Skin epidermis (tissue), 12 donors: Measurements from ENCODE around the gene PCDHGB6.
A peak's percentile ranks its signal among the peaks of the same experiment; 100 is the strongest.
"Not testable (repeated sequence)": the region's sequence is repeated elsewhere in the genome, so short reads cannot be mapped to it uniquely, and the experiment has no call there.

Source experiments
- H3K27ac ChIP-seq, 21 experiments: fragments of 200-600 bp; sonication (generic) in 11 of 21; one replicate each; pipeline ENCODE4 v1.5.0; 2020; ENCODE audit warnings: mild to moderate bottlenecking in 3 of 21, inconsistent platforms in 2 of 21, moderate library complexity in 2 of 21
- H3K4me3 ChIP-seq, 7 experiments: fragments of 200-600 bp; sonication (generic) in 2 of 7; one replicate each; pipeline ENCODE4 v1.5.0; 2020; ENCODE audit warnings: inconsistent platforms in 2 of 7, mild to moderate bottlenecking in 2 of 7, moderate library complexity in 1 of 7

Gene PCDHGB6

GRCh38 chr5:141407790-141408505 is at the start of gene PCDHGB6:
PCDHGB6 (plus strand) TSS chr5:141408021; CDS start chr5:141408203, 182 bp downstream.
- H3K4me3 ChIP-seq = peak within 1 kb of the TSS in 4 of 7 experiments; percentile 11 to 21 (median 12)
- not testable (repeated sequence) for H3K27ac ChIP-seq

GRCh38 chr5:141359790-141360426 is 47.9 kb upstream of the PCDHGB6 start, which contains the start of gene PCDHGB2:
PCDHGB2 (plus strand) TSS chr5:141359994; CDS start chr5:141360136, 142 bp downstream.
- Histone ChIP-seq H3K4me3 (peak within 1 kb of the TSS in 4 of 7 experiments; percentile 9 to 24 (median 16)), H3K27ac (no peak within 1 kb of the TSS)

GRCh38 chr5:141360685-141361084 is 47.1 kb upstream of the PCDHGB6 start:
- no peak overlapping the region for H3K4me3 ChIP-seq
- H3K27ac ChIP-seq = no peak overlapping the region

- Histone ChIP-seq H3K4me3 (no peak overlapping the region), H3K27ac (no peak overlapping the region)
Observed at GRCh38 chr5:141362719-141363118, 45.1 kb upstream of the PCDHGB6 start.

GRCh38 chr5:141363952-141364660 is 43.7 kb upstream of the PCDHGB6 start, which contains the start of gene PCDHGA5:
PCDHGA5 (plus strand) TSS chr5:141364162; CDS start chr5:141364331, 169 bp downstream.
- Histone ChIP-seq H3K4me3 (no peak within 1 kb of the TSS), H3K27ac (no peak within 1 kb of the TSS)

- H3K4me3 ChIP-seq = no peak overlapping the region
- H3K27ac ChIP-seq = no peak overlapping the region
Observed at GRCh38 chr5:141366016-141366896, 41.6 kb upstream of the PCDHGB6 start.

GRCh38 chr5:141369994-141370848 is 37.6 kb upstream of the PCDHGB6 start, which contains the start of gene PCDHGB3:
PCDHGB3 (plus strand) TSS chr5:141370242; CDS start chr5:141370395, 153 bp downstream.
- Histone ChIP-seq H3K4me3 (peak within 1 kb of the TSS in 1 of 7 experiments; percentile 5), H3K27ac (no peak within 1 kb of the TSS)

GRCh38 chr5:141371572-141372475 is 36.0 kb upstream of the PCDHGB6 start:
- Histone ChIP-seq H3K4me3 (no peak overlapping the region), H3K27ac (no peak overlapping the region)

- no peak within 1 kb of the TSS for H3K27ac ChIP-seq
- H3K4me3 ChIP-seq = peak within 1 kb of the TSS in 4 of 7 experiments; percentile 2 to 23 (median 10)
Observed at GRCh38 chr5:141373673-141374317, 34.0 kb upstream of the PCDHGB6 start, which contains the start of gene PCDHGA6. PCDHGA6 (plus strand) TSS chr5:141373891; CDS start chr5:141374084, 193 bp downstream.

GRCh38 chr5:141374627-141375026 is 33.2 kb upstream of the PCDHGB6 start:
- Histone ChIP-seq H3K27ac (no peak overlapping the region), H3K4me3 (no peak overlapping the region)

- not testable (repeated sequence) for H3K4me3 ChIP-seq, H3K27ac ChIP-seq
Observed at GRCh38 chr5:141375444-141376155, 32.2 kb upstream of the PCDHGB6 start.

GRCh38 chr5:141382469-141383294 is 25.1 kb upstream of the PCDHGB6 start, which contains the start of gene PCDHGA7:
PCDHGA7 (plus strand) TSS chr5:141382742; CDS start chr5:141382900, 158 bp downstream.
- no peak within 1 kb of the TSS for H3K27ac ChIP-seq
- peak within 1 kb of the TSS in 4 of 7 experiments; percentile 10 to 30 (median 14) for H3K4me3 ChIP-seq

- Histone ChIP-seq H3K27ac (no peak overlapping the region), H3K4me3 (peak overlapping the region in 2 of 7 experiments; percentile 10 to 30)
Observed at GRCh38 chr5:141383345-141383744, 24.5 kb upstream of the PCDHGB6 start.

GRCh38 chr5:141384471-141385267 is 23.2 kb upstream of the PCDHGB6 start:
- Histone ChIP-seq H3K27ac (no peak overlapping the region), H3K4me3 (no peak overlapping the region)
